ENCODE measurements around the gene PSRC1.

The PSRC1 gene

GRCh38 chr1:109282952-109283747 lies at the start of gene PSRC1:
Gene PSRC1 (minus strand): TSS chr1:109283145.
- peak within 1 kb of the TSS; percentile 91 for H3K27ac ChIP-seq
- TF ChIP-seq CTCF (conservative IDR thresholded peaks at IDR 0.05; ENCODE audit: low read depth), result peak; percentile 33
- CTCF ChIA-PET, result interaction anchor here (0.9 to 1.1 kb wide), 2 partner anchors 28 to 115 kb away, joined by 3 to 5 read pairs; partner anchors contain the start of gene SORT1
- peak; percentile 98 for DNase-seq (ENCODE audit: low spot score)
- POLR2A ChIA-PET (ENCODE audit: low non-redundant PET), result interaction anchor here (0.5 kb wide), 1 partner anchor 96 kb away, joined by 3 read pairs; no protein-coding TSS in a partner anchor

GRCh38 chr1:109331113-109331512 lies 48.2 kb upstream of the PSRC1 start:
- DNase-seq (ENCODE audit: low spot score), result no peak
- no peak overlapping the region for H3K27ac ChIP-seq
- TF ChIP-seq CTCF (conservative IDR thresholded peaks at IDR 0.05; ENCODE audit: low read depth), result no peak
- POLR2A ChIA-PET (ENCODE audit: low non-redundant PET), result no interaction called here
- CTCF ChIA-PET, result no interaction called here

GRCh38 chr1:109327285-109327684 lies 44.3 kb upstream of the PSRC1 start:
- H3K27ac ChIP-seq, result no peak overlapping the region
- no peak for DNase-seq (ENCODE audit: low spot score)
- ChIA-PET CTCF (no interaction called here), POLR2A (ENCODE audit: low non-redundant PET) (no interaction called here)
- TF ChIP-seq CTCF (conservative IDR thresholded peaks at IDR 0.05; ENCODE audit: low read depth), result no peak

- H3K27ac ChIP-seq, result no peak overlapping the region
- TF ChIP-seq CTCF (conservative IDR thresholded peaks at IDR 0.05; ENCODE audit: low read depth), result no peak
- POLR2A ChIA-PET (ENCODE audit: low non-redundant PET), result no interaction called here
- DNase-seq (ENCODE audit: low spot score), result no peak
- CTCF ChIA-PET, result no interaction called here
These were observed 40.0 kb upstream of the PSRC1 start for GRCh38 chr1:109322974-109323373.

- POLR2A ChIA-PET (ENCODE audit: low non-redundant PET), result no interaction called here
- no peak for DNase-seq (ENCODE audit: low spot score)
- TF ChIP-seq CTCF (conservative IDR thresholded peaks at IDR 0.05; ENCODE audit: low read depth), result no peak
- H3K27ac ChIP-seq, result no peak overlapping the region
- CTCF ChIA-PET, result no interaction called here
These were observed 36.2 kb upstream of the PSRC1 start for GRCh38 chr1:109319114-109319513.

- ChIA-PET CTCF (interaction anchor here (0.7 kb wide), 1 partner anchor 101 kb away, joined by 3 read pairs; no protein-coding TSS in a partner anchor), POLR2A (ENCODE audit: low non-redundant PET) (no interaction called here)
- TF ChIP-seq CTCF (conservative IDR thresholded peaks at IDR 0.05; ENCODE audit: low read depth), result no peak
These were observed 33.6 kb upstream of the PSRC1 start for GRCh38 chr1:109316506-109316905.

More at GRCh38 chr1:109316506-109316905, 33.6 kb upstream of the PSRC1 start:
- no peak overlapping the region for H3K27ac ChIP-seq
- DNase-seq (ENCODE audit: low spot score), result no peak

Data from RWPE1 (cell line).